Stimulated activated CD8-positive, alpha-beta memory T cell treated with anti-CD3 and anti-CD28 coated beads, Interleukin-2, amount 100 ng/mL, for 1 hour (primary cell): ENCODE results near the gene RIN3.
"Not testable (repeated sequence)": the region's sequence is repeated elsewhere in the genome, so short reads cannot be mapped to it uniquely, and the experiment has no call there.

Experiments used
- DNase-seq, 2 donors: peaks; one replicate each; pipeline ENCODE4 v3.0.0-alpha.2; 2020; ENCODE audit warnings: low read depth in 2 of 2

RIN3 gene

GRCh38 chr14:92531106-92531873, 17.7 kb downstream of the RIN3 start:
- peak; percentile 70 to 78 for DNase-seq

GRCh38 chr14:92532490-92533163, 19.0 kb downstream of the RIN3 start:
- DNase-seq, result no peak

- DNase-seq, result no peak
Measured at GRCh38 chr14:92534932-92535643, 21.5 kb downstream of the RIN3 start.

GRCh38 chr14:92536231-92536630, 22.6 kb downstream of the RIN3 start:
- not testable (repeated sequence) for DNase-seq

- DNase-seq, result no peak
Measured at GRCh38 chr14:92538412-92538985, 24.9 kb downstream of the RIN3 start.

GRCh38 chr14:92539419-92539818, 25.8 kb downstream of the RIN3 start:
- DNase-seq, result no peak

- no peak for DNase-seq
Measured at GRCh38 chr14:92539875-92540274, 26.3 kb downstream of the RIN3 start.

- DNase-seq, result no peak
Measured at GRCh38 chr14:92540472-92541048, 27.0 kb downstream of the RIN3 start.

- no peak for DNase-seq
Measured at GRCh38 chr14:92542766-92543554, 29.4 kb downstream of the RIN3 start.

GRCh38 chr14:92544051-92544720, 30.6 kb downstream of the RIN3 start:
- no peak for DNase-seq

GRCh38 chr14:92546347-92547053, 32.9 kb downstream of the RIN3 start:
- no peak for DNase-seq

GRCh38 chr14:92549105-92549858, 35.7 kb downstream of the RIN3 start:
- no peak for DNase-seq

GRCh38 chr14:92549859-92550230, 36.3 kb downstream of the RIN3 start:
- no peak for DNase-seq

- DNase-seq, result no peak
Measured at GRCh38 chr14:92551044-92551841, 37.7 kb downstream of the RIN3 start.

- no peak for DNase-seq
Measured at GRCh38 chr14:92552066-92552465, 38.5 kb downstream of the RIN3 start.

GRCh38 chr14:92553438-92553837, 39.9 kb downstream of the RIN3 start:
- DNase-seq, result no peak

- no peak for DNase-seq
Measured at GRCh38 chr14:92555465-92556111, 42.0 kb downstream of the RIN3 start.

GRCh38 chr14:92556255-92556741, 42.7 kb downstream of the RIN3 start:
- no peak for DNase-seq
